ENCODE results near the gene LMAN1L.

DNA sequence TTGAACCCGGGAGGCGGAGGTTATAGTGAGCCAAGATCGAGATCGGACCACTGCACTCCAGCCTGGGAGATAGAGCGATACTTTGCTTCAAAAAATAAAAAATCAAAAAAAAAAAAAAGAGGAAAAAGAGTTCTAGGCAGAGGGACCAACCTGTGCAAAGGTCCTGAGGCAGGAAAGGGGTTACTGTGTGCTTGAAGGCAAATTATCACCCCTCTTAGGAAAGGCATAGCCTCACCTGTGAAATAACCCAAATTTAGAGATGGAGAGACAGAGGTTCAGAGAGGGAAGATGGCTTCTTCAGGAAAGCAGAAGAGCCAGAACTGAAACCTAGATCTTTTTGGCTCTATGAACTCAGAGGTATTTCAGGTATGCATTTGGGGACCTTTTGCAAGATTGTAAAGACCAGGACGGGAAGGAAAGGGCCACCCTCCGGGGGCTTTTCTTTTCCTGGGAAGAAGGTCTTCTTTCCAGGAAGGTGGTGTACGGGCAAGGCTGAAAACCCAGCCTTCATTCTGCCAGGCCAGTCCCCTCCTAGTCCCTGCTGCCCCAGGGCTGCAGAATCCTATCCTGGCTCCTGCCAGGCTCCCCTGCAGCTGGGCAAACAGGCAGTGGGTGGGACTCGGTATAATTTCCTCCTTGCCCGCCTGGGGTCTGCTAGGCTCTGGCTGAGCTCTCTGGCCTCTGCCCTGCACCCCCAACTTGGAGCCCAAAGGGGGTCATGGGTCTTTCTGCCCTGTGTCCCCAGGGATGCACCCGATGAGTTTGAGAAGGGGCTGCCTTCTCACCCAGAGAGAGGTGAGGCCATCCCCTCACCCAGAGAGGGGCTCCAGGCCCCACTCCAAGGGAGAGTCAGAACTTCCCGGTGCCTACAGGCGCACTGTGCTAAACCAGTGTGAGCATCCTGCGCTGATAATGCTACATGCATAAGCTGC, 45.2 kb upstream of the LMAN1L start:
- TF ChIP-seq, protein P1, sequence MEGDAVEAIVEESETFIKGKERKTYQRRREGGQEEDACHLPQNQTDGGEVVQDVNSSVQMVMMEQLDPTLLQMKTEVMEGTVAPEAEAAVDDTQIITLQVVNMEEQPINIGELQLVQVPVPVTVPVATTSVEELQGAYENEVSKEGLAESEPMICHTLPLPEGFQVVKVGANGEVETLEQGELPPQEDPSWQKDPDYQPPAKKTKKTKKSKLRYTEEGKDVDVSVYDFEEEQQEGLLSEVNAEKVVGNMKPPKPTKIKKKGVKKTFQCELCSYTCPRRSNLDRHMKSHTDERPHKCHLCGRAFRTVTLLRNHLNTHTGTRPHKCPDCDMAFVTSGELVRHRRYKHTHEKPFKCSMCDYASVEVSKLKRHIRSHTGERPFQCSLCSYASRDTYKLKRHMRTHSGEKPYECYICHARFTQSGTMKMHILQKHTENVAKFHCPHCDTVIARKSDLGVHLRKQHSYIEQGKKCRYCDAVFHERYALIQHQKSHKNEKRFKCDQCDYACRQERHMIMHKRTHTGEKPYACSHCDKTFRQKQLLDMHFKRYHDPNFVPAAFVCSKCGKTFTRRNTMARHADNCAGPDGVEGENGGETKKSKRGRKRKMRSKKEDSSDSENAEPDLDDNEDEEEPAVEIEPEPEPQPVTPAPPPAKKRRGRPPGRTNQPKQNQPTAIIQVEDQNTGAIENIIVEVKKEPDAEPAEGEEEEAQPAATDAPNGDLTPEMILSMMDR (IDR thresholded peaks at IDR 0.05; ENCODE audit: low read length) = no peak
- TF ChIP-seq EZH2phosphoT487 (IDR thresholded peaks at IDR 0.05; ENCODE audit: low read length) (no peak), EZH2 (optimal IDR thresholded peaks at IDR 0.05; ENCODE audit: low read depth, low read length) (no peak)
